Measurements from ENCODE around the gene CCT6B. TPM values are rescaled to one million over a fixed set of nuclear protein-coding genes. Genes with fewer than 3 reads are reported as not detected.

The CCT6B gene
- total RNA-seq, 2 experiments from 2014 or later, result 4.6 to 4.9 TPM

GRCh38 chr17:34996422-34997285 lies 35.4 kb upstream of the CCT6B start:
- no peak overlapping the region for H3K27ac Mint-ChIP-seq
- Histone ChIP-seq H3K27me3 (ENCODE audit: control insufficient read depth in 1 of 2, insufficient read depth in 2 of 2, low read length in 2 of 2) (no peaks in the 10 kb centered on the region), H3K9me3 (ENCODE audit: control insufficient read depth in 1 of 2, insufficient read depth in 1 of 2, low read length in 2 of 2) (no peaks in the 10 kb centered on the region), H3K4me1 (ENCODE audit: insufficient read depth, low read length) (peaks cover 8% of the 10 kb centered on the region), H3K4me3 (ENCODE audit: low read length) (no peak overlapping the region), H3K27ac (ENCODE audit: low read depth in 1 of 2, low read length in 2 of 2) (no peak overlapping the region), H3K36me3 (ENCODE audit: insufficient read depth, low read length) (peaks cover 75% of the 10 kb centered on the region)
- H3K4me1 Mint-ChIP-seq (ENCODE audit: low read depth), result peaks cover 6% of the 10 kb centered on the region
- intact Hi-C loops (cut with DNase I, micrococcal nuclease), result loop anchor here in 1 of 2 experiments (5.0 kb wide), 2 partner anchors 574 to 751 kb away; no protein-coding TSS in a partner anchor
- ChIA-PET CTCF (interaction anchor here (0.7 to 3.9 kb wide), 3 partner anchors 93 to 123 kb away, joined by 3 to 24 read pairs (median 4); partner anchors contain the start of gene RAD51D), POLR2A (interaction anchor here (1.4 to 1.6 kb wide), 2 partner anchors 85 to 93 kb away, joined by 4 read pairs; no protein-coding TSS in a partner anchor)
- peaks cover 78% of the 10 kb centered on the region for H3K36me3 Mint-ChIP-seq (ENCODE audit: low read depth)
- no peaks in the 10 kb centered on the region for H3K27me3 Mint-ChIP-seq
- TF ChIP-seq, protein P1, sequence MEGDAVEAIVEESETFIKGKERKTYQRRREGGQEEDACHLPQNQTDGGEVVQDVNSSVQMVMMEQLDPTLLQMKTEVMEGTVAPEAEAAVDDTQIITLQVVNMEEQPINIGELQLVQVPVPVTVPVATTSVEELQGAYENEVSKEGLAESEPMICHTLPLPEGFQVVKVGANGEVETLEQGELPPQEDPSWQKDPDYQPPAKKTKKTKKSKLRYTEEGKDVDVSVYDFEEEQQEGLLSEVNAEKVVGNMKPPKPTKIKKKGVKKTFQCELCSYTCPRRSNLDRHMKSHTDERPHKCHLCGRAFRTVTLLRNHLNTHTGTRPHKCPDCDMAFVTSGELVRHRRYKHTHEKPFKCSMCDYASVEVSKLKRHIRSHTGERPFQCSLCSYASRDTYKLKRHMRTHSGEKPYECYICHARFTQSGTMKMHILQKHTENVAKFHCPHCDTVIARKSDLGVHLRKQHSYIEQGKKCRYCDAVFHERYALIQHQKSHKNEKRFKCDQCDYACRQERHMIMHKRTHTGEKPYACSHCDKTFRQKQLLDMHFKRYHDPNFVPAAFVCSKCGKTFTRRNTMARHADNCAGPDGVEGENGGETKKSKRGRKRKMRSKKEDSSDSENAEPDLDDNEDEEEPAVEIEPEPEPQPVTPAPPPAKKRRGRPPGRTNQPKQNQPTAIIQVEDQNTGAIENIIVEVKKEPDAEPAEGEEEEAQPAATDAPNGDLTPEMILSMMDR (IDR thresholded peaks at IDR 0.05), result no peak
- ATAC-seq (ENCODE audit: poor library complexity), result no peak
- H3K9me3 Mint-ChIP-seq, result no peaks in the 10 kb centered on the region
- no peak for DNase-seq
- peak overlapping the region; percentile 7 for H3K4me3 Mint-ChIP-seq

DNA sequence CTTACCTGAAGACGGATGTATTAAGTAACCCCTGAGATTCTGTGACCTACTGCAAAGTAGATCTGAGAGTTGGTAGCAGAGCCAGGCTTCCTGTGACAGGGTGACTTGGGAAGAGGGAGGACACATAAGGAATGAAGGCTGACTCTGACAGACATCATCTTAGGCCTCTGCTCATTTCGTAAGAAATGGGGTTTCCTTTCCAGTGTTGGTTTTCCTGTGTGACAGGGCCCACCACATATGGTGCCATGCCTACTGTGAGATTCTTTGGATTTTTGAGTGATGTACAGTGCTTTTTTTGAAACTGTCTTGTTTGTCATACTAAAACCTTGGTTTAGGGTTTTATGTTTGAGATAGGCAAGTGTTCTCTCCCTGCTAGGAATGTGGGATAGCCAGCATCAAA lies 31.8 kb upstream of the CCT6B start:
- Histone ChIP-seq H3K27me3 (ENCODE audit: control insufficient read depth in 1 of 2, insufficient read depth in 2 of 2, low read length in 2 of 2) (no peaks in the 10 kb centered on the region), H3K4me1 (ENCODE audit: insufficient read depth, low read length) (peaks cover 1% of the 10 kb centered on the region), H3K36me3 (ENCODE audit: insufficient read depth, low read length) (peaks cover 86% of the 10 kb centered on the region), H3K4me3 (ENCODE audit: low read length) (no peak overlapping the region), H3K27ac (ENCODE audit: low read depth in 1 of 2, low read length in 2 of 2) (no peak overlapping the region), H3K9me3 (ENCODE audit: control insufficient read depth in 1 of 2, insufficient read depth in 1 of 2, low read length in 2 of 2) (no peaks in the 10 kb centered on the region)
- Mint-ChIP-seq H3K27ac (no peak overlapping the region), H3K4me1 (ENCODE audit: low read depth) (peaks cover 2% of the 10 kb centered on the region), H3K27me3 (no peaks in the 10 kb centered on the region), H3K4me3 (no peak overlapping the region), H3K36me3 (ENCODE audit: low read depth) (peaks cover 89% of the 10 kb centered on the region), H3K9me3 (no peaks in the 10 kb centered on the region)
- no peak for ATAC-seq (ENCODE audit: poor library complexity)
- TF ChIP-seq, protein P1 (IDR thresholded peaks at IDR 0.05), result no peak
- POLR2A ChIA-PET, result no interaction called here
- intact Hi-C loops (cut with DNase I, micrococcal nuclease), result no loop called here
- no peak for DNase-seq
- CTCF ChIA-PET, result no interaction called here

- Histone ChIP-seq H3K4me3 (ENCODE audit: low read length) (no peak overlapping the region), H3K9me3 (ENCODE audit: control insufficient read depth in 1 of 2, insufficient read depth in 1 of 2, low read length in 2 of 2) (no peaks in the 10 kb centered on the region), H3K36me3 (ENCODE audit: insufficient read depth, low read length) (peaks cover 86% of the 10 kb centered on the region), H3K27ac (ENCODE audit: low read depth in 1 of 2, low read length in 2 of 2) (no peak overlapping the region), H3K4me1 (ENCODE audit: insufficient read depth, low read length) (no peaks in the 10 kb centered on the region), H3K27me3 (ENCODE audit: control insufficient read depth in 1 of 2, insufficient read depth in 2 of 2, low read length in 2 of 2) (no peaks in the 10 kb centered on the region)
- CTCF ChIA-PET, result interaction anchor here (1.3 kb wide), 1 partner anchor 772 kb away, joined by 3 read pairs; no protein-coding TSS in a partner anchor
- no peak for DNase-seq
- TF ChIP-seq, protein P1 (IDR thresholded peaks at IDR 0.05), result no peak
- ATAC-seq (ENCODE audit: poor library complexity), result no peak
- Mint-ChIP-seq H3K4me1 (ENCODE audit: low read depth) (no peaks in the 10 kb centered on the region), H3K4me3 (no peak overlapping the region), H3K9me3 (no peaks in the 10 kb centered on the region), H3K36me3 (ENCODE audit: low read depth) (peaks cover 90% of the 10 kb centered on the region), H3K27me3 (no peaks in the 10 kb centered on the region), H3K27ac (no peak overlapping the region)
- POLR2A ChIA-PET, result interaction anchor here (1.2 to 2.0 kb wide), 3 partner anchors 11 to 127 kb away, joined by 3 to 6 read pairs (median 6); partner anchors contain the start of genes LIG3 and RFFL
- intact Hi-C loops (cut with DNase I, micrococcal nuclease), result no loop called here
Measured at GRCh38 chr17:34991606-34992005, 30.3 kb upstream of the CCT6B start.

Data from CD4-positive, alpha-beta T cell (primary cell).